HG03469 (cell line): ENCODE measurements around the gene RASEF.
A peak's percentile ranks its signal among the peaks of the same experiment; 100 is the strongest.

Source experiments
- ATAC-seq: cut with Tn5 transposase; IDR thresholded peaks from one replicate; pipeline ENCODE4 v1.9.1; 2021; ENCODE audit warnings: mild to moderate bottlenecking, moderate library complexity, moderate number of reproducible peaks; ENCODE audit not compliant: unreplicated experiment

The RASEF gene

GRCh38 chr9:83015897-83016296 lies 47.0 kb downstream of the RASEF start:
- ATAC-seq = no peak

GRCh38 chr9:83013867-83014605 lies 48.9 kb downstream of the RASEF start:
- no peak for ATAC-seq

- ATAC-seq = no peak
Observed at GRCh38 chr9:83012922-83013838, 49.8 kb downstream of the RASEF start.

- no peak for ATAC-seq
Observed at GRCh38 chr9:83012168-83012921, 50.6 kb downstream of the RASEF start.

GRCh38 chr9:83011611-83012010 lies 51.3 kb downstream of the RASEF start:
- no peak for ATAC-seq

- no peak for ATAC-seq
Observed at GRCh38 chr9:83007521-83008300, 55.2 kb downstream of the RASEF start.

GRCh38 chr9:83006378-83006777 lies 56.6 kb downstream of the RASEF start:
- peak; percentile 88 for ATAC-seq

GRCh38 chr9:83005963-83006362 lies 57.0 kb downstream of the RASEF start:
- no peak for ATAC-seq

GRCh38 chr9:83005361-83005760 lies 57.6 kb downstream of the RASEF start:
- no peak for ATAC-seq

GRCh38 chr9:83002329-83002728 lies 60.6 kb downstream of the RASEF start:
- ATAC-seq = no peak

- ATAC-seq = no peak
Observed at GRCh38 chr9:83000765-83001164, 62.2 kb downstream of the RASEF start.

- ATAC-seq = no peak
Observed at GRCh38 chr9:82998409-82998808, 64.5 kb downstream of the RASEF start.

- ATAC-seq = no peak
Observed at GRCh38 chr9:82997476-82998140, 65.3 kb downstream of the RASEF start.

- no peak for ATAC-seq
Observed at GRCh38 chr9:82996941-82997340, 66.0 kb downstream of the RASEF start.

- no peak for ATAC-seq
Observed at GRCh38 chr9:82993856-82994605, 68.9 kb downstream of the RASEF start.

GRCh38 chr9:82991671-82992070 lies 71.3 kb downstream of the RASEF start:
- ATAC-seq = no peak

GRCh38 chr9:82989929-82990328 lies 73.0 kb downstream of the RASEF start:
- no peak for ATAC-seq

GRCh38 chr9:82988488-82988887 lies 74.5 kb downstream of the RASEF start:
- no peak for ATAC-seq
